ENCODE results near the gene ZC3HAV1.
A peak's percentile ranks its signal among the peaks of the same experiment; 100 is the strongest.
"Not testable (repeated sequence)": the region's sequence is repeated elsewhere in the genome, so short reads cannot be mapped to it uniquely, and the experiment has no call there.

The ZC3HAV1 gene

DNA sequence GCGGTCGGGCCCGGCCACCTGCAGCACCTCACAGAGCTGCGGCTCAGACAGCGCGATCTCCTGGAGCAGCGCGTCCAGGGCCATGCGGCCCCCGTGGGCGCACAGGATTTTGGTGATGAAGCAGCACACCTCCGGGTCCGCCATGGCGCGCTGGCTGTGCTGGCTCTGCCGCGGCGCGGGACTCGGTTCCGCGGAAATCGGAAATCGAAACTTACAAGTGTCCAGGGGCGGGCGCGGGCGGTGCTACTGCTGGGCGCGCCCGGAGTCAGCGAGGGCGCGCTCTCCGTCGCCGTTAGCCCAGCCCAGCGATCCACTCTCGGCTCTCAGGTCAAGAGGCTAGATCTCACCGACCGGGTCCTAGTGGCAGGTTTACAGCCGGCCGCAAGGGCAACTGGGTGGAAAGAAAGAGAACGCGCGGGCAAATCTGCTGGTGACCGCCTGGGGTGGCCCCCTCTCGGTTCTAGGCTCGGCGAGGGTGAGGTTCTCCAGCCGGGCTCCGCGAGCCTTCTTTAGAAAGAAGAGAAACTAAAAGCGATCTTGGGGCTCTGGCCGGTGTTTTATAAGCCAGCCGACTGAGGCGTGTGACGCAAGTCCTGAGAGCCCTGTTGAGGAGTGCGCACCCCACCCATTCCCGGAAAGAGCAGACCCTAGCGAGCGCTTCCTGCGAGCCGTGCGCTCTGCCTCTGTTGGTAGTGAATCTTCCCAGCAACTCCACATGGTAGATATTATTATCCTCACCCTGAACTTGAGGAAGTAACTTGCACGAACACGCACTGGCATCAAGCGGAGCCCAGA is at the start of gene ZC3HAV1:
TSS of gene ZC3HAV1 (minus strand) at position 533 of the 795 bp plus-strand sequence. CDS start at position 144, 389 bp downstream.
- FAIRE-seq: no peak

DNA sequence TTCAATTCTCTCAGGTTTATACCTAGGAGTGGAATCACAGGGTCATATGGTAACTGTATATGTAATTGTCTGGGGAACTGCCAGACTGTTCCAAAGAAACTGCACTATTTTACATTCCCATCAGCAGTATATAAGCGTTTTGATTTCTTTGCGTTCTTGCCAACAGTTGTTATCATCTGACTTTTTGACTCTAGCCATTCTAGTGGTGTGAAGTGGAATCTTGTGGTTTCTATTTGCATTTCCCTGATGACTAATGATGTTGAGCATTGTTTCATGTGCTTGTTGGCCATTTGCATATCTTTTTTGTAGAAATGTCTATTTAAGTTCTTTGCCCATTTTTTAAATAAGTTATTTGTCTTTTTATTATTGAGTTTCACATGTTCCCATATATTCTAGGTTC is 44.3 kb upstream of the ZC3HAV1 start:
- no peak for FAIRE-seq

DNA sequence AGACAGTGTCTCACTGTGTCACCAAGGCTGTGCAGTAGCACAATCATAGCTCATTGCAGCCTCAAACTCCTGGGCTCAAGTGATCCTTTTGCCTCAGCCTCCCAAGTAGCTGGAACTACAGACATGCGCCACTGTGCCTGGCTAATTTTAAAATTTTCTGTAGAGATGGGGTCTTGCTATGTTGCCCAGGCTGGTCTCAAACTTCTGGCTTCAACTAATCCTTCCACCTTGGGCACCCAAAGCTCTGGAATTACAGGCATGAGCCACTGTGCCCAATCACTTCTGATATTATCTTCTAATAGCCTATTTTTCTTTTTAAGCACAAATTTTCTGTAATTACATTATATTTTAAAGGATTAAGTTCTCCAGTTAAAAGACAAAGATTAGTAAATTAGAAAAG is 42.6 kb upstream of the ZC3HAV1 start:
- FAIRE-seq: no peak

DNA sequence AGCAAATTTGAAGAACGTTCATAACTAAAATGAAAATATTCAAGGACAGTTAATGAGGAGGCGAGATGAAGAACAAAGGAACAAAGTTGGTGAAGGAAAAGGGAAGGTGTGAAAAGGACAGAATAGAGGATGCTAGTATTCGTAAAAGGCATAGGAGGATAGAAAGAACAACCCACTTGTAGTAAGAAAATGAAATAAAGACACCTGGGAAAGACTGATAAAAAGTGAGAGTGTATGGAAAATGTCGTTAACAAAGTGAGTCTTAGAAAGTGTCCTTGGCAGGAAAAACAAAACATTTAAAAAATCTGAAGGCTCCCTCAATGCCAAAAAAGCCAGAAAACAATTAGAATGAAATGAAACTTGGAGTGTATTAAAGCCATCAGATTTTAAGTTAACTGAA is 29.6 kb upstream of the ZC3HAV1 start:
- FAIRE-seq: no peak

DNA sequence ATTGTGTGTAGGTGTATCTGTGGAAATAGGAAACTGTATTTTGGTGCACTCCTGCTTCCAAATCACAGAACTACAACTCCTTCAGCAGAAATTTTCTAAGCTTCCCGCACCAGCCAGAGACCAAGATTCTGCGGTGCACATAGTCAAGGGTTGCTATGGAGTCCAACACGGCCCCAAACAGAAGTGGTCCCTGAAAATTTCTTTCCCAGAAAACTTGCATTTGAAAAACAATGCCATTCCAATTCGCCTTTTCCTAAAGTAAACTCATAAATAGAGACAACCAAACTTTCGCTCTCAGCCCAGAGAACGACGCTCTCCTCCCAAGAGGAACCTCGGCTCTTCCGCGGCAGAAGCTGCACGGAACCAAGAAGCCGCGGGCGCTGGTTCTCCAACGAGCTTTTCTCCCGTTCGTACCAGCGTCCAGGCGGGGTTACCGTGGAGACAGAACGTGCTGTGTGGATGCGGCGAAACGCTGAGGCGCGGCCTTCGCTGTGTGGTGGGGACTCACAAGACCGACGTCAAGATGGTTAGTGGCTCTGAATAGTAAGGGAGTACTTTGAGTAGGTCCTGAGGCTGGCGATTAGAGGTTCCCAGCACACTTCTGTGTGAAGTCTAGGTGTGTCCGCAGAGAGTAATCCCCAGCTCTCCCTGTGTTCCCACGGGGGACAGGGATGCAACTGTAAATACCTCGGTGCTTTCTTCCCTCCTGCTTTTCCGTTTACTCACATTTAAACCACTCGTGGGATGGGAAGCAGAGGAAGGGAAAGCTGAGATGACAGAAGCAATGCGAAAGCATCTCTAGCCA is 24.0 kb upstream of the ZC3HAV1 start:
- FAIRE-seq: peak; percentile 30

DNA sequence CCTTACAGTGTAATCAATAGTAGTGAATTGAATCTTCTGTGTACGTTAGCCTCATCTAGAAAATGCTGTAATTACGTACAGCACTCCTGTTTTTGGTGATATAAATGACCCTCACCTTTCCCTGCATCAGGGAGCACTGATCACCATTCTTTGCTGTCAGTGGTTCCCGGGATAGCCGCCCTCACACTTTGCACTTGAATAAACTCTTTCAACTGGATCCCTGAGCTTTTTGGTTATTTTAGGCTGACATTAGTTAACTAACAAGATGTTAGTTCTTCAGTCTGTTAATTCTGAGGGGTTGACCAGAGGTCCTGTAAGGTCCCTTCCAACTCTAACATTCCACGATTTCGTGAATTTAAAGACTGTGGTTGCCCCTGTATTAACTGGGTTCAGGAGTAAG is 23.4 kb upstream of the ZC3HAV1 start:
- no peak for FAIRE-seq

DNA sequence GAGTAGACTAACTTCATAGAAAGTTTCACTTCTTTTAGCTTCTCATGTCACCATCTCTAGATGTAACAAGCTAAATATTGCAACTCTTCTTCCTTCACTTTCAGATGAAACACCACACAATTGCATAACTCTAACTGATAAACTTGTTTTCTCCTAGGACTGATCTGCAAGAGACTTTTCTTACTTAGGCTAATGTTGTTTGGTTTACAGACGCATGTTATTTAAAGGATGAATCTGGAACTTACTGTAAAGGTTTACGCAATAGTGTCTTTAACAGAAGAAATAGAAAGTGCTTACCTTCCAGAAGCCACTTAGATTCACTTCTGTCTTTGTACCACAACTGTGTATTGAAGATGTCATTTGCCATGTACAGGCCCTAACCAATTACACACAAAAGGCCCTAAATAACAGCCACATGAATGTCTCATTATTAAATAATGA is 22.1 kb upstream of the ZC3HAV1 start:
- FAIRE-seq: no peak

DNA sequence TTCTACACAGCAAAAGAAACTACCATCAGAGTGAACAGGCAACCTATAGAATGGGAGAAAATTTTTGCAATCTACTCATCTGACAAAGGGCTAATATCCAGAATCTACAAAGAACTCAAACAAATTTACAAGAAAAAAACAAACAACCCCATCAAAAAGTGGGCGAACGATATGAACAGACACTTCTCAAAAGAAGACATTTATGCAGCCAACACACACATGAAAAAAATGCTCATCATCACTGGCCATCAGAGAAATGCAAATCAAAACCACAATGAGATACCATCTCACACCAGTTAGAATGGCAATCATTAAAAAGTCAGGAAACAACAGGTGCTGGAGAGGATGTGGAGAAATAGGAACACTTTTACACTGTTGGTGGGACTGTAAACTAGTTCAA is 20.3 kb upstream of the ZC3HAV1 start:
- FAIRE-seq: not testable (repeated sequence)

DNA sequence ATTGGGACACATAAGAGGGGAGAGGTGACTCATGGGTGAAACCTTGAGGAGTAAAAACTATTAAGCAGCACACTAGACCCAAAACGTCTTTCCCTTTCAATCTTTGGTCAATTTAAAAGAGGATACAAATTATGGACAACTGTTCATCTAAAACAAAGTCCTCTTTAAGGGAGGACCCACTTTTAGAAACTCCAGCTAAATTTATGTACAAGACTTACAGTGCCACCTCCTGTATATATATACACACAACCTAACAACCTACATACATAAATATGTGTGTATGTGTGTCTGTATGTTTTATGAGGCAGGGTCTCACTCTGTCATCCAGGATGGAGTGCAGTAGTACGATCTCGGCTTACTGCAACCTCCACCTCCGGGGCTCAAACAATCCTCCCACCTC is 18.1 kb upstream of the ZC3HAV1 start:
- no peak for FAIRE-seq

DNA sequence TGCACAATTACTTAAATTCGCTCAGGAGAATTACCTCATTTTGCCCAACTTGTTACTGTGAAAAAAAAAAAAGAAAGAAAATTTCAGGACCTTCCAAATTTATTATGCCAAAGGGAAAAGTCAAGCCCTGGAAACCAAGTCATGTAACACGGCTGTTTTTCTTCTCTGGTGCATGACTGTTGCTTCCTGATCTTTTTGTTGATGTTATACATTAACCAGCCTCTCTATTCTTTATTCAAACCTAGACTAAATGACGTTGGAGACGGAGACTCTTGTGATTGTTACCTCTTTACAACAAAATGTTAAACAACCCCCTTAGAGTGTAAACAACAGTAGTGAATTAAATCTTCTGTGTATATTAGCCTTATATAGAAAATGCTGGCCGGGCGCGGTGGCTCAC is 16.1 kb upstream of the ZC3HAV1 start:
- no peak for FAIRE-seq

DNA sequence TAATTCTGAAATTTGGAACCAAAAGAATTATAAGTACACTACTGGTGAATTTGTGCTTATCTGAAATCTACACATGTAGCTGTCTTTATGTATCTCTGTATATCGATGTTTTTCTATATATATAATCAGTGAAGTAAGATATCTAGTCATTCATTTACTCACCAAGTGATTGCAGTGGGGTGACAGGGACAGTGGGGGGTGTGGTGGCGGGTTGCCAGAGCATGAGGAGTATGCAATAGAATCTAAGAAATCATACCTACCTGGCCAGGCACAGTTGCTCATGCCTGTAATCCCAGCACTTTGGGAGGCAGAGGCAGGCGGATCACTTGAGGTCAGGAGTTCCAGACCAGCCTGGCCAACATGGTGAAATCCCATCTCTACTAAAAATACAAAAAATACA is 15.5 kb upstream of the ZC3HAV1 start:
- FAIRE-seq: not testable (repeated sequence)

DNA sequence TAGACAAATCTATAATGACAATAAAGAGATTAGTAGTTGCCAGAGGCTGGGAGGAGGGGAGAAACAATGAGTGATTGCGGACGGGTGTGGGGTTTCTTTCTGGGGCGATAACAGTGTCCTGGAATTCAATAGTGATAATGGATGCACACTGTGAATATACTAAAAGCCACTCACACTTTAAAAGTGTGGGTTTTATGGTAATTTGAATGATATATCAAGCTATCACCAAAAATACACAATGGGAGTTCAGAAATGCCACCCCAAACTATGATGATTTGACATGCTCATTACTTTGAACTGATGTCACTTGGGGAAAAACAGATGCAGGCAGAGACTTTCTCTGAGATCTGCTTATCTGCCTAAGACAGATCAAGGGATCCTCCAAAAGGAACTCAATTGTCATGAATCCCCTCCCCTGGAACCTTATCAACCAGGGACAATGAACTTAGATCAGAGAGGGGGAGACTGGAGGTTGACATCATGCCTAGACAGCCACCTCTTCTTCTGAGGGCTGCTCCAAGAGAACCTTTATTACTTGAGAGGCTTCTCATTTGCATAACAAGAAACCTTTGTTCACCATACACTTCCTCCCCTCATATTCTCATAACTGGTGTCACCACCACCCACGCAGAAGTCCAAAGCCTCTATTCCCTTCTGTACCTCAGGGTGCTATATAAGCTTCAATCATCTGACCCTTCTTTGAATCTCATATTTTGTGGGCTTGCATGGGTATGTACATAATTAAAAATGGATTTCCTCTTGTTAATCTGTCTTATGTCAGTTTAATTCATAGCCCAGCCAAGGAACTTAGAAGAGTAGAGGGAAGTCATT is 14.8 kb upstream of the ZC3HAV1 start:
- no peak for FAIRE-seq

DNA sequence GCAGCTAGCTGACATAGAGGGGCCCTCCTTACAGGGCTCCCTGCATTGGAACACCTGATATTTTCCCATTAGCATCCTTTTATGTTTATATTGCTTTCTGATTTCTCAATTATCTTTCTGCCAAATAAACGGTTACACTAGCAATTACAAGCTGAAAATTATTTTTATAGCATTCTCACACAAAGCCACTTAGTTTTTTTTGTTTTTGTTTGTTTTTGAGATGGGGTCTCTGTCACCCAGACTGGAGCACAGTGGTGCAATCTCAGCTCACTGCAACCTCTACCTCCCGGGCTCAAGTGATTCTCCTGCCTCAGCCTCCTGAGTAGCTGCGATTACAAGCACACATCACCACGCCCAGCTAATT is 9.9 kb upstream of the ZC3HAV1 start:
- FAIRE-seq: no peak

DNA sequence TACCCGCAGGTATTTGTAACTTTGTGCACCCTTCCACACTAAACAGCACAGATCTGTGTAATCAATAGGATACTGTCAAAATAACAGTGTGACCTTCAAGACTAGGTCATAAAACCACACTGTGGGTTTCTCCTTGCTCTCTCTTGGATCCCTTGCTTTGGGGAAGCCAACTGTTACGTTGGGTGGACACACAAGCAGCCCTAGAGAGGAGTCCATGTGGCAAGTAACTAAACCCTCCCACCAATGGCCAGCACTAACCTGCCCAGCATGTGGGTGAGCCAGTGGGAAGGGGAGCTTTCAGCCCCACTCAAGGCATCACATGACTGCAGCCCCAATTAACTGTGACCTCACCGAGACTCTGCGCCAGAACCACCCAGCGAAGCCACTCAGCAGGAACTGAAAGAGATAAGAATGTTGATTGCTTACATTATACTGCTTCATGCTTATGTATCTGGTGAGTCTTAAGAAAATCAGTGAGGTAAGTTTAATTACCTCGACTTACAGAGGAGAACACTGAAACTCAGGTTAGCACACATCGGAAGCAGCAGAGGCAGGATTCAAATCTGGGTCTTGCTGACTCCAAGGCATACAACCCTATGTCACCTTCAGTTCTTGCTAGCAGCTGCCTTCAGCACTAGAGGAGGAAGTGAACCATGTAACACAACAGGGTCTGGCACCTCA is 9.4 kb upstream of the ZC3HAV1 start:
- FAIRE-seq: no peak

DNA sequence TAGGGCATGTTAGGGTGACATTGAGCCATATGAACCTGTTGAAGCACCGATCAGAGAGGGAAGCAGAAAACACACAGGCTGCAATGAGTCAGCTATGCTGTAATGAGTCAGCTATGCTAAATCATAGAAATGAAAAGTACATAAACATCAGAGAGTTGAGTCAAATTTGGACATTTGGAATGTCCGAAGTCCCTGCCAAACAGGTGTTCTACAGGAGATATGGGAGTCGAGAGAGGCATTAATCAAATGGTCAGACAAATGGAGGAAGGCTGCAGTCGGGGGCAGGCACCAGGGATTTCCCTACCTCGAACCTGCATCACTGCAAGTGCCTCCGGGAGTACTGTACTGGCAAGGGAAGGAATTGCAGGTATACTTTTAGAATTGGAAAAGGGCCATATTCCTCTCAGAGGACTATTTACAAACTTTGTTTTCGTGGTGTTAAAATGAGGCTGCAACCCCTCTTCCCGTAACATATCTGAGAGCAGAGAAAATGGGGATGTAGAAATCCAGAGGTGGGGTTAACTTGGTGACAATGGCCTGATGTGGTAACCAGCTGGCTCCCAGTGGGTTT is 8.8 kb upstream of the ZC3HAV1 start:
- no peak for FAIRE-seq

DNA sequence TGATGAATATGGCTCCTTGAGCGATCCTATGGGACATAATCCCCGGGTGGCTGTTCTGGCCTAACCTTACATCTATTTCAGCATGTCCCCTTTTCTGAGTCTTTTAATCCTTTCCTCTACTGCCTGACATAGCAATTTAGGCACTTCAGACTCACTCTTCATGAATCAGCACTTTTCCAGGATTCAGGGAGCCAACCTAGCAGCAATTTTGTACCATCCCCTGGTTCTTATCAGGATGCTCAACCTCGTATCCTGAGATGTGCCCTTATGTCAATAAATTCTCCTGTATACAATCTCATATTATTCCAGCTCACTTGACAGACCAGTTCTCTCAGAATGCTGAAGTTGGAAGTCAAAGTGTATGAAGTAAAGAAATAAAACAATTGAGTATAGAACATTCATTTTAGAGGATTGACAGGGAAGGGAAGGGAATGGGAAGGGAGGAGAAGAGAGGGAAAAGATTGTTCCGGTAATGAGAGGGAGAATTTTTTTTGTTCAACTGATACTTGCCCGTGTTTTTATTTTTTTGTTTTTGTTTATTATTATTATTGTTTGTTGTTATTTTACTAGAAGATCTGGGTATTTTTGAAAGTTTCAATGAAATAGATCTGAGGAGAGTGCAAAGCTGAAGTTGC is 8.2 kb upstream of the ZC3HAV1 start:
- FAIRE-seq: no peak

DNA sequence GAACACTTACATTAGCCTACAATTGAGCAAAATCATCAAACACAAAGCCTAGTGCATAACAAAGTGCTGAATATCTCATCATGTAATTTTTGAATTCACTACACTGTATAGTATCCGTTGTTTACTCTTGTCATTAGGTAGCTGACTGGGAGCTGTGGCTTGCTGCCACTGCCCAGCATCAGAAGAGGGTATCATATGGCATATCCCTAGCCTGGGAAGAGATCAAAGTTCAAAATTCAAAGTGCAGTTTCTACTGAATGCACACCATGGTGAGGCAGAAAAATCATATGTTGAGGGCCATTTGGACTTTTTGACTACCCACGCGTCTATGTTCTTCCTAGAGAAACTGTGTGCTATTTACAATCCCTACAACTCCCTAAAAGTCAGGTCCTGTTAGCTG is 7.5 kb upstream of the ZC3HAV1 start:
- FAIRE-seq: no peak

DNA sequence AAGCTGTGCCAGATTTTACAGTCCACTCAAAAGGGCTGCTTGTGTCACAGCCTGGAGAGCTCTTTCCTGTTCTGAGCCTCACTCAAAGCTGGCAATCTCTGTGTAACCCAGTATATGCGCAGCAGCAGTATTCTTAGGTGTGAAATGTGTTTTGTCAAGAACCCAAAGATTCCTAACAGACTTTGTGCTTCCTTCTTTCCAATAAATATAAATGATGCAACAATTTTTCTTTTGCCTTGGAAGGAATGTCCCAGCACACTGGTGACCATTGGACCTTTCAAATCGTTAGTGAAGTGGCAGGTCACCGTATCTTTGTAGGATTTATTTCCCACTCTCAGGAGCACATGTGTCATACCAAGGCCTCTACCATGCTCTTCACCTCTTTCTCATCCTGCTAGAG is 5.6 kb upstream of the ZC3HAV1 start:
- FAIRE-seq: no peak

DNA sequence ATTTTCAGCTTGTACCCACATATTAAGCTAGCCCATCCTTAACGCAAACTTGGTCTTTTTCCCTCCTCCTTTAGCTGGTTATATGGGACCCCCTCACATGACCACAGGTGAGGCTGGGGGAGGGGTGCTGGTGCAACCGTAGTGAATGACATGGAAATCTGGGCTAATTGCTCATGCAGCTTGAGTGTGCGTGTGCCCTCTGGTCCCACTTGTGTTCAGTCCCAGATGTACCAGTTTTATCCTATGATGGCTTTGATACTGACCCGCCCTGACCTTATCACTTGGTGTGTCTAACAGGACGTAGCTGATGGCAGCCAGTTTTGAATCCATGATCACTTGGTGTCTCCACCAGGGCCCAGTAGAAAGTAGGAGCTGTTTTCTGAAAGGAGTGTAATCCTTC is 5.1 kb upstream of the ZC3HAV1 start:
- FAIRE-seq: no peak

DNA sequence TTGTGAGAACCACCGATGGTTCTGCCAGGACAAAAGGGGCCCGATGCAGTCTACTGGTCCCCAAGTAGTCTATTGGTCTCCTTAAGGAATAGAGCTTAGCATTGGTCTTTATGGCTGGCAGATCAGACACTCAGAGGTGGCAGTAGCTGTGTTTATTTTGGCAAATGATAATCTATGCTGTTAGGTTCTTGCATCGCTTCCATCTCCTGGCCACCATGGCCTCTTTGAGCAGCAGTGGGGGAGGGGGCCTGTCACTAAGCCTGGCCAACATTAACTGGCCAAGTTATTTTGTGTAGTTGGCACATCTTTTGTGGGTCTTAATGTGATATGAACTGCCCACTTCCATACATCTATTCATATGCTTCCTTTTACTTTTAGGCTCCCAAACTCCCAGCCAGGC is 4.5 kb upstream of the ZC3HAV1 start:
- FAIRE-seq: no peak

DNA sequence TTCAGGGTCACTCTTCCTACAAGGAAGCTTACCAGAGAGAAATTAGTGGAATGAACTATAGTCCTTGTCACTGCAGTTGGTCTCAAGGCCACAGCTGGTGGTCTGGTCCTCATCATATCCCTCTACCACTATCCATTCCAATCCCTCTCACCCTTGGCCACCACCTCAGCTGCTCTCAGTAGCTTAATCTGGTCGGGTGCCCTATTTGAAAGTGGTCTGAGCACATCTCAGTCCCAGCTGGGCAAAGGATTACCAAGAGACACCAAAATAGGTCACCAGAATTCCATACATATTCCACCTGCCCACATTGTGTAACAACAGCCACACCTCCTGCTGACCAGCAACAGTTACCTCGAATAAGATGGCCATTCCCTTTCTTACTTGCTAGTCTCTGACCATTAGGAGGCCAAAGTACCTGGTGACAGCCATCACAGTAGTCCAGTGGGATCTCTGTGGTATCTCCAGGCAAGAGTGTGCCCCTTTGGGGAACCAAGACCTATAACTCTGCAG is 3.3 kb upstream of the ZC3HAV1 start:
- FAIRE-seq: no peak

DNA sequence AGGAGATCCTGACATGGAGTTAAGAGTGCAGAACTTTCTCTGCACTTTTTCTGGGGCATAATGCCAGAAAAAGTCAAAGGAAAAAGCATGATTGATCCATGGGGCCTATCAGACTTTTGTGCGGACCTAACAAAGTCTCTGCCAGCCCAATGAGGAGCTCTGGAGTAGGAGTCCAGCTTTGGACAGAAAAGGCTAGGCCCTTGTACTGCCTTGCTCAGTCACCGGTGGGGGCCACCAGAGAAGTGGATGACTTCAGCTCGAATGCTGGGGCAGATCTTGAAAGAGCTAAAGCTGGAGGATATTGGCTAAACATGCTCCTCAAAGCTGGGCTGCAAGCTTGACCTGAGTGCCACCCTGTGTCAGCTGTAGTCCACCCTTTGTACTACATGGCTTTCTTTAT is 2.8 kb upstream of the ZC3HAV1 start:
- no peak for FAIRE-seq
